ENCODE measurements around the gene CNTN6. TPM values are rescaled to one million over a fixed set of nuclear protein-coding genes. Genes with fewer than 3 reads are reported as not detected.
A peak's percentile ranks its signal among the peaks of the same experiment; 100 is the strongest.
"Not testable (repeated sequence)": the region's sequence is repeated elsewhere in the genome, so short reads cannot be mapped to it uniquely, and the experiment has no call there.

Gene CNTN6
- polyA plus RNA-seq, 1 donor from 2014 or later = not detected

DNA sequence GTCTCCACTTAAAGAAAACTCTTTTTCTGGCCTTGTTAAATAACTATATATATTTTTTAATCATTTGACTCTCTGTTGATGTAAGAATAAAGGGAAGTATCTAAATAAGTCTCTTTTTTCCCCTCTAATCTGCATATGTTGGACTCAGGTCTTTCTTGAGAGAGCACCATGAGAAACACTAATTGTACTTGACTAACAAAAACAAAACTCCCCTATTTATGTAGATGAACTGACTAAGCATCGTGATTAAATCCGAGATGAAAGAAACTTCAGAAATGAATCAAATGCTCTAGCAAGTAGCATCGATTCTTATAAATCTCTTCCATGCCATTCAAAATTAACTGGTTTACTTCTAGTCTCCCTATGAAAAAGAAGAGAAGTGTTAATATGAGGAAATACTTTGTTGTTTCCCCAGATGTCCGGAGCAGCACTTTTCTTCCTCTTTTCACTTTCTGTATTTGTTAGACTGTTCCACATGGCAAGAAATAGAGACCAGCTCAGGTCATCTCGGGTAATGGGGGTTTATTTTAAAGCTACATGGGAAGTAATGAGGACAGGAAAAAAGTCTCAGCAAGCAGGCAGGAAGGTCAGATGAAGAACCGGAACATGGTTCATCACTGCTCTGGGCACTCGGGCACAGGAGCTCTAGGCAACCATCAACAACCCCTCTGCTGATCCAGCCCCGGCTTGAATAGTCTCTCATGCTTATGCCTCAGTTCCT lies 288.3 kb downstream of the CNTN6 start:
- Mint-ChIP-seq H3K9me3 (no peaks in the 10 kb centered on the region), H3K36me3 (no peaks in the 10 kb centered on the region), H3K4me1 (peaks cover 15 to 25% (median 22%) of the 10 kb centered on the region in 3 donors), H3K27me3 (no peaks in the 10 kb centered on the region), H3K4me3 (peak overlapping the region; percentile 40 to 91 (median 76)), H3K27ac (peak overlapping the region; percentile 2 to 59 (median 17))

DNA sequence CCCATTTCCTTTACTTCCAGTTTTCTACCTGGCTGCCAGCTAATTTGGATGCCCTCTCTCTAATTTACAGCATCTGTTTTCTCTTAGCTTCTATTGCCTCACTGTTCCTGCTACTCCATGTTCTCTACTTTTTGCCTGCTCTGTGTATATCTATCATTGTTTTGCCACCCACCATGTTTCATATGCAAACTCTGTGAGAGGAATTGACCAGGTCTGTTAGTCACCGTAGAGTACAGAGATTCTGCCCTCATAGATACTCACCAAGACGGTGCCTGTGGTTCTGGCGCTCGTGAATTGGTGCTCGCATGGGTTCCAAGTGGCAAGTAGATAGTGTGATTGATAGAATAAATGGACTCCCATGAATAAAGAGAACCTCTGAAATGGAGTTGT lies 288.8 kb downstream of the CNTN6 start:
- Mint-ChIP-seq H3K9me3 (no peaks in the 10 kb centered on the region), H3K27ac (peak overlapping the region; percentile 2 to 59 (median 17)), H3K4me1 (peaks cover 15 to 25% (median 22%) of the 10 kb centered on the region in 3 donors), H3K4me3 (peak overlapping the region; percentile 40 to 91 (median 76)), H3K36me3 (no peaks in the 10 kb centered on the region), H3K27me3 (no peaks in the 10 kb centered on the region)

DNA sequence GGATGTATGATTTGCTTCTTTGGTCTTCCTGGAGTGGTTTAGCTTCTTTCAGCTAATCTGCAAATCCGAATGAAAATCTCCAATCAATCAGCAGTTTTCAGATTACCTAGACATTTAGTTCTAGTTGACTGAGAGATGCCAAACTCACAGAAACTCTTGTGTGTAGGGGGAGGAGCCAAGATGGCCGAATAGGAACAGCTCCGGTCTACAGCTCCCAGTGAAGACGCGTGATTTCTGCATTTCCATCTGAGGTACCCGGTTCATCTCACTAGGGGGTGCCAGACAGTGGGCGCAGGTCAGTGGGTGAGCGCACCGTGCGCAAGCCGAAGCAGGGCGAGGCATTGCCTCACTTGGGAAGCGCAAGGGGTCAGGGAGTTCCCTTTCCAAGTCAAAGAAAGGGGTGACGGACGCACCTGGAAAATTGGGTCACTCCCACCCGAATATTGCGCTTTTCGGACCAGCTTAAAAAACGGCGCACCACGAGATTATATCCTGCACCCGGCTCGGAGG lies 294.6 kb downstream of the CNTN6 start:
- not testable (repeated sequence) for H3K4me1 Mint-ChIP-seq, H3K36me3 Mint-ChIP-seq, H3K4me3 Mint-ChIP-seq, H3K27ac Mint-ChIP-seq, H3K27me3 Mint-ChIP-seq, H3K9me3 Mint-ChIP-seq

DNA sequence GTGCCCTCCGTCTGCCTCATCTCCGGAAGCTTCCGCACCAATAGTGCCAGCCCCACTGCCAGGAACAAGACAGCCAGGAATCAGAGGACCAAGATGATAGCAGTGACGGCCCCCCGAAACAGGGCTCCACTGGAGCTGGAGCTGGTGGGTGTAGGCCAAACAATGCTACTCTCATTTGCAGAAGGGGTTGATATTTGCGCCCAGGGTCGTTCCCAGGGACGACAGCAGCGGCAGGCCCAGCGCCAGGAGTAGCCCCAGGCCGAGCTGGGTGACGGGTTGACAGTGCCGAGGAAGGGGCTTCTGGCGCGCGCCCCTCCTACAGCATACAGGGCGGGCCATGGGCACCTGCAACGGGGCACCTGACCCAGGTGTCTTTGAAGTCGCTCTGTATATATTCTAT lies 301.4 kb downstream of the CNTN6 start:
- no peaks in the 10 kb centered on the region for H3K4me1 Mint-ChIP-seq

DNA sequence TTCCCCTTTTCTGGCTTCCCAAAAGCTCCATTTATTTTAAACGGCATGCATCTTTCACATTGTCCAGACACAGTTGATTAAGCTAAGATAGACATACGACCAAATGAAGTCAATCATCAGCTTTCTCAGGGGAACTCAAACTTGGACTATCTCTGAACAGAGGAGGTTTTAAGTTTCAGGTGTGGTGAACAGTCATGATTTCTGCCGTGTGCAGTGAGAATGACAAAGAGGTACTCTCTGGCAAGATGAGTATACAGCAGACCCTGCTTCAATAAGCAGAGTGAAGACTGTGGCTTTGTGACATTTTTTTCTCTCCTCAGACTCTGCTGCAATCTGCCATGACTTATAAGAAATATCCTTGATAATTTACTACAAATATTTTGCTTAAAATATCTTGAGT lies 307.7 kb downstream of the CNTN6 start:
- H3K36me3 Mint-ChIP-seq = no peaks in the 10 kb centered on the region

More for the DNA sequence above, 301.4 kb downstream of the CNTN6 start:
- H3K36me3 Mint-ChIP-seq = no peaks in the 10 kb centered on the region
- peaks cover 0 to 2% (median 2%) of the 10 kb centered on the region in 3 donors for H3K9me3 Mint-ChIP-seq
- H3K27ac Mint-ChIP-seq = peak overlapping the region in 1 of 3 donors; percentile 39
- no peak overlapping the region for H3K4me3 Mint-ChIP-seq
- peaks cover 1% of the 10 kb centered on the region for H3K27me3 Mint-ChIP-seq

DNA sequence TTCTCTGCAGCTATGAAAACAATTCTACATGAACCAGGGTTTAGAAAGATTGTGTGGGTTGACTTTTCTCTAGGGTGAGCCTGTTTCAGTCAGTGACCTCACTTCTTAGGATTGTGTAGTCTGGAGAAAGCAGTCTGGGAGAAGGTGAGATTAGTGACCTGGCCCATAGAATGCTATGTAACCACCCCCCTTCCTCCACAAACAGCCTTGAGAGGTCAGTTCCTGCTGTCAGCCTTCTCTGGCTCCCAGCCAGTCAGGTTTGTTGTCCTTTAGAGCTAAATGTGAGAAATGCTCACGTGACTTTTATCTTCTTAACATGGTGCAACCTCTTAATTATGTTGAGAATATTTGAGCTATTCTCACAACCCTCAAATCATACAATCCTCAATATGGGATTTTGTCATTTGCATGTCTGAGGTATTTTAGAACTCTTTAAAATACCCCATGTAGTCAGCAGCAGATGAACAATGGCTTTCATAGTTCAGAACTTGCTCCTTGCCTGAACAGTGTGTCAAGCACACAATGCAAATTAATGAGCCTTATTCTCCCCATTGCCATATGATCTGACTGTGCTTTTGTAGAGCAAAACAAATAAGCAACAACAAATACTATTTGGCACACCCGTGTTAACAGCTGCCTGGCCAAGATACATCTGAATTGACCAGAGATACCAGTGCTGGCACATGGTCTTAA lies 311.6 kb downstream of the CNTN6 start:
- Mint-ChIP-seq H3K4me3 (no peak overlapping the region), H3K27ac (no peak overlapping the region), H3K27me3 (peaks cover 3% of the 10 kb centered on the region), H3K9me3 (no peaks in the 10 kb centered on the region), H3K36me3 (no peaks in the 10 kb centered on the region), H3K4me1 (no peaks in the 10 kb centered on the region)

More for the DNA sequence above, 307.7 kb downstream of the CNTN6 start:
- Mint-ChIP-seq H3K4me3 (no peak overlapping the region), H3K4me1 (no peaks in the 10 kb centered on the region), H3K27ac (no peak overlapping the region), H3K27me3 (peaks cover 3% of the 10 kb centered on the region), H3K9me3 (peaks cover 0 to 2% (median 0%) of the 10 kb centered on the region in 3 donors)

DNA sequence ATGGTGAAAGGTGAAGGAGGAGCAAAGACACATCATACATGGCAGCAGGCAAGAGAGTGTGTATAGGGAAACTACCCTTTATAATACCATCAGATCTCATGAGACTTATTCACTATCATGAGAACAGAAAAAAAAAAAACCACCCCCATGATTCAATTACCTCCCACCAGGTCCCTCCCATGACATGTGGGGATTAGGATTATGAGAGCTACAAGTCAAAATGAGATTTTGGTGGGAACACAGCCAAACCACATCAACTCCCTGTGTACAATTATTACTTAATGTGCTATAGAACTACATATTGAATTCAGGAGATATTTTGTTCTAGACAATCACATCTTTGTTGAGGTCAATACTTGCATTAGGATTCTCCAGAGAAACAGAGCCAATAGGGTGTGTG lies 313.4 kb downstream of the CNTN6 start:
- no peaks in the 10 kb centered on the region for H3K27me3 Mint-ChIP-seq

DNA sequence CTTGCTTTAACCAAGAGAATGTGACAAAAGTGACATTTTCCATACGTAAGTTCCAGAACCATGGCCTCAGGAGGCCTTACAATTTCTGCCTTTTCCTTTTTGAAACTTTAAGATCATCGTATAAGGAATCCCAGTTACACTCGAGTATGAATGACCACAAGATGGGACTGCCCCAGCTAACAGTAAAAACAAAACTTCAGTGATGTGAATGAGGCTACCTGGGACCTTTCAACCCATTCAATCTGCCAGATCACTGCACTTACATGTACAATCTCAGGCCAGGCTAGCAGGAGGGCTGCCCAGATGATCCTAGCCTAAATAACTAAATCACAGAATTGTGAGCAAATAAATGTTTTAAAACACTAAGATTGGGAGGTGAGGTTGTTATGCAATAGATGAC lies 328.8 kb downstream of the CNTN6 start:
- Mint-ChIP-seq H3K27ac (no peak overlapping the region), H3K4me3 (no peak overlapping the region), H3K36me3 (no peaks in the 10 kb centered on the region), H3K4me1 (no peaks in the 10 kb centered on the region), H3K9me3 (no peaks in the 10 kb centered on the region), H3K27me3 (no peaks in the 10 kb centered on the region)

More for the DNA sequence above, 313.4 kb downstream of the CNTN6 start:
- no peak overlapping the region for H3K4me3 Mint-ChIP-seq
- no peaks in the 10 kb centered on the region for H3K36me3 Mint-ChIP-seq
- no peak overlapping the region for H3K27ac Mint-ChIP-seq
- H3K9me3 Mint-ChIP-seq = no peaks in the 10 kb centered on the region
- H3K4me1 Mint-ChIP-seq = no peaks in the 10 kb centered on the region

DNA sequence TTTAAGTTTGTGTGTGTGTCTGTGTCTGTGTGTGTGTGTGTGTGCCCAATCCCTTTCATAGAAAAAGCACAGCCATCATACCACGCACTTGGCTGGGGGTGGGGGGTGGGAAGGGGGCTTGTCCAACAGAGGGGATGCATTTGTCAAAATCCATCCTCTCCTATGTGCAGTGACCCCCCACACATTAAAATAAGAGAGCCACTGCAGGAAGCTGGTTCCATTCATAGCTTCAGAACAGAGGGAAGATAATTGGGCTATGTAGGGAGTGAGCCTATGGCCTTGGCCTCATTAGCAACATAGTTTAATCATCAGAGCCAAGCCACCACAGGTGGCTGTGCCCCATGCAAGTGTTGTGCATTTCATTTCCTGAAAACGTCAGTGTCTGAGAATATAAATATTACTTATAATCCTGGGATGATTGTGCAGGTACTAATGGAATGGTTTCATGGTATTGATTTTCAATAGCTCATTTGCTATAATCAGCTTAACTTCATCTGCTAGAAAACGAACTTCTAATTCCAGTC lies 330.8 kb downstream of the CNTN6 start:
- no peak overlapping the region for H3K4me3 Mint-ChIP-seq
- H3K9me3 Mint-ChIP-seq = no peaks in the 10 kb centered on the region
- H3K36me3 Mint-ChIP-seq = no peaks in the 10 kb centered on the region
- H3K4me1 Mint-ChIP-seq = no peaks in the 10 kb centered on the region
- no peak overlapping the region for H3K27ac Mint-ChIP-seq
- H3K27me3 Mint-ChIP-seq = no peaks in the 10 kb centered on the region

DNA sequence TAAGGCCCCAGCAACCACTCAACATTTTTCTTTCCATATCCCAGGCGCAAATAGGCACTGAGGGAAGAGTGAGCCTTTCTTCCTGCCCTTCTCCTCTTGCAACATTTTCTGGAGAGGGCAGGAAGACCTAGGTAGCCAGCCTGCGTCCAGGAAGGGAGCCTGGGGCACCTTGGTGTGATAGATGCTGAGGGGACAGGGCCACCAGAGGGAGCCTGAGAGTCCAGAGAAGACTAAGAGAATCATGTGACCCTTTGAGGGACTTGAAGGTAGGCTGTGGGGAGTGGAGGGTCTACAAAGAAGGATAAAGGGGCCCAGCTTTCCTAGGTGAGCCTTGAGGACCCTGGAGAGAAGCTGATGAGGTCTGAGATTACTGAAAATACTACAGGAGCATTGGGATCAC lies 346.6 kb downstream of the CNTN6 start:
- no peak overlapping the region for H3K4me3 Mint-ChIP-seq

DNA sequence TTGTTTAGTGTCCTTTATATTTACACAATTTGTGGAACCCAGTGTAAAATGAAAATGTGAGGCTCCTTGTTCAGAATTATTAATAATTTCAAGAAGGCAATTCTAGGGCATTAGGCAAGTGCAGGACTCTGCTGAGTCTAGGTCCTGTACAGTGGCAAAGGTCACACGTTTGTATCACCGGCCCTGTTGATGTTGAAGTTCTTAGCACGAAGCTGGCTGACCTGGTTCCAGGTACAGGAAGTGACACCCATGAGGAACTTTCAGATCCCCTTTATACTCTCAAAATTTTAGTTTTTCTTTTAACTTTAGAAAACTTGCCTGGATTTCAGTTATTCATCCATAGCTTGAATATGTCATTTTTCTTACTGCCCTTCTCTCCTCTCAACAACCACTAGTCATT lies 349.4 kb downstream of the CNTN6 start:
- Mint-ChIP-seq H3K27ac (peak overlapping the region in 2 of 3 donors; percentile 6 to 47), H3K4me3 (peak overlapping the region in 2 of 4 donors; percentile 10 to 17), H3K27me3 (no peaks in the 10 kb centered on the region), H3K9me3 (no peaks in the 10 kb centered on the region), H3K36me3 (peaks cover 3% of the 10 kb centered on the region), H3K4me1 (peaks cover 7 to 17% (median 12%) of the 10 kb centered on the region in 3 donors)

More for the DNA sequence above, 346.6 kb downstream of the CNTN6 start:
- H3K9me3 Mint-ChIP-seq = peaks cover 0 to 2% (median 0%) of the 10 kb centered on the region in 3 donors
- H3K36me3 Mint-ChIP-seq = peaks cover 3% of the 10 kb centered on the region
- H3K4me1 Mint-ChIP-seq = peaks cover 6 to 17% (median 12%) of the 10 kb centered on the region in 3 donors
- H3K27me3 Mint-ChIP-seq = no peaks in the 10 kb centered on the region
- H3K27ac Mint-ChIP-seq = peak overlapping the region in 1 of 3 donors; percentile 61

DNA sequence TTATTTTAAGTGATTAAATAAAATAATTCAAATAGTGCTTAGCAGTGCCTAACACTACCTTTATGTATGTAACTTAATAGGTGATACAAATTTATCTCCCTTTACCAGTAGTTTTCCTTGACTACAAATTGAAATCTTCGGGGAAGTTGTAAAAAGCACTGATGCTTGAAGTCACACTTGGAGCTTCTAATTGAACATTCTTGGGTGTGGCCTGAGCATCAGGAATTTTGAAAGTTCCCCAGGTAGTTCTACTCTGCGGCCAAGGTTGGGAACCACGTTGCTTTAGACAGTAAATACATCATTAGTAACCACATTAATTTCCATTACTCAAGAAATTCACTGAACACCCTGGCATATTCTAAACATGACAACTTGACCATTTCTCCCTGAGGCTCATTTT lies 351.4 kb downstream of the CNTN6 start:
- H3K9me3 Mint-ChIP-seq = no peaks in the 10 kb centered on the region
- no peaks in the 10 kb centered on the region for H3K27me3 Mint-ChIP-seq
- no peak overlapping the region for H3K27ac Mint-ChIP-seq
- H3K4me1 Mint-ChIP-seq = peaks cover 7 to 17% (median 12%) of the 10 kb centered on the region in 3 donors
- no peak overlapping the region for H3K4me3 Mint-ChIP-seq
- H3K36me3 Mint-ChIP-seq = peaks cover 3% of the 10 kb centered on the region

DNA sequence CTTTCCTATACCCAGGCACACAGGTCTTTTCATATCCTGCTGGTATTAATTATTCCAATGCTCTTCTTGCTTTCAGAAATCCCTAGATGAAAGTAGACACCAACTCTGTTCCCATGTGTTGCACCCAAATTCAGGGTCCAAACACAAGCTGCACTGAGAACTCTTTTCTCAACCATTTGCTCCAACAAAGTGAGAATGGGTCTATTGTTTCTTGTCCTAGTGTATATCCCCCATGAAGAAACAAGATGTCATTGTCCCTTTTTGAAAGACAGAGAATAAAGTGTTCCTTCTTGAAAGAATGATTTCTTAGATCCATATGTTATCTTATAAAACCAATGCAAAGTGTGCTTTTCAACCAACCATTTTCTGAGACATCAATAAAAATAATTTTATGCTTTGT lies 353.7 kb downstream of the CNTN6 start:
- Mint-ChIP-seq H3K27ac (no peak overlapping the region), H3K36me3 (no peaks in the 10 kb centered on the region), H3K27me3 (no peaks in the 10 kb centered on the region), H3K9me3 (no peaks in the 10 kb centered on the region), H3K4me3 (no peak overlapping the region), H3K4me1 (peaks cover 7 to 17% (median 12%) of the 10 kb centered on the region in 3 donors)

DNA sequence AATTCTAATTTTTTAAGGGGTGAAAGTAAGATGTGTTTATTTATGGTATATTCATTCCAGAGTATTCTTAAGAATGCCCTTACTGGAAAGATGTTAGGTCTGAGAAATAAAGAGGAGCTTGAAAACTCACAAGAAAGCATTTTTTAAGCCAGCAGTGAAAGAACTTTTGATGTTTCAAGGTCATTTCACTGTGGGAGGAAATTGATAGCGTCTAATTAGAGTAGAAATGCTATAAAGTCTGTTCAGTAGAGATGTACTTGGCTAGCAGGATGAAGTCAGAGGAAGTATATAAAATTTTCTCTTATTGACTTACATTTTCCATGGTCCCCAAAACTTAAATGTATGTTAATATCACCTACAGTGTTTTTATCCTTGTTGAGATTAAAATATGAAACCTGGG lies 354.6 kb downstream of the CNTN6 start:
- Mint-ChIP-seq H3K36me3 (no peaks in the 10 kb centered on the region), H3K4me3 (no peak overlapping the region), H3K4me1 (peaks cover 4 to 10% (median 7%) of the 10 kb centered on the region in 3 donors), H3K27ac (no peak overlapping the region), H3K9me3 (no peaks in the 10 kb centered on the region), H3K27me3 (no peaks in the 10 kb centered on the region)

DNA sequence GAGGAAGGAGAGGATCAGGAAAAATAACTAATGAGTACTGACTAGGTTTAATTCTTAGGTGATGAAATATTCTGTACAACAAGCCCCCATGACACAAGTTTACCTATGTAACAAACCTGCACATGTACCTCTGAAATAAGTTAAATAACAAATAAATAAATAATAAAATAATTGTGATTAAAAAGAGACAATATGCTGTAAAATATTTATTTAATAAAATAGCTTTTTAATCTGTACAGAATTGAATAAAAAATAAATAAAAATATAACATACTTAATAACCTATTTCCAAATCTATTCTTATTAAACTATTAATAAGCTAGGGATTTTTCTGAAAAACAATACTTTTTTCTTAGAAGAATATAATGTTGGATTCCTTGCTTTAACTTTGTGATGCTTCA lies 355.6 kb downstream of the CNTN6 start:
- no peak overlapping the region for H3K27ac Mint-ChIP-seq
- no peak overlapping the region for H3K4me3 Mint-ChIP-seq

More for the DNA sequence above, 355.6 kb downstream of the CNTN6 start:
- peaks cover 0 to 4% (median 3%) of the 10 kb centered on the region in 3 donors for H3K4me1 Mint-ChIP-seq
- no peaks in the 10 kb centered on the region for H3K27me3 Mint-ChIP-seq
- H3K36me3 Mint-ChIP-seq = no peaks in the 10 kb centered on the region
- no peaks in the 10 kb centered on the region for H3K9me3 Mint-ChIP-seq
